IPS-11a (cell line): Measurements from ENCODE around the gene STMN3.
"Not testable (repeated sequence)": the region's sequence is repeated elsewhere in the genome, so short reads cannot be mapped to it uniquely, and the experiment has no call there.

Experiments
- H3K4me3 ChIP-seq: one replicate; pipeline ENCODE4 v1.5.1; 2013; ENCODE audit warnings: low read depth, low read length, control low read depth

The STMN3 gene

DNA sequence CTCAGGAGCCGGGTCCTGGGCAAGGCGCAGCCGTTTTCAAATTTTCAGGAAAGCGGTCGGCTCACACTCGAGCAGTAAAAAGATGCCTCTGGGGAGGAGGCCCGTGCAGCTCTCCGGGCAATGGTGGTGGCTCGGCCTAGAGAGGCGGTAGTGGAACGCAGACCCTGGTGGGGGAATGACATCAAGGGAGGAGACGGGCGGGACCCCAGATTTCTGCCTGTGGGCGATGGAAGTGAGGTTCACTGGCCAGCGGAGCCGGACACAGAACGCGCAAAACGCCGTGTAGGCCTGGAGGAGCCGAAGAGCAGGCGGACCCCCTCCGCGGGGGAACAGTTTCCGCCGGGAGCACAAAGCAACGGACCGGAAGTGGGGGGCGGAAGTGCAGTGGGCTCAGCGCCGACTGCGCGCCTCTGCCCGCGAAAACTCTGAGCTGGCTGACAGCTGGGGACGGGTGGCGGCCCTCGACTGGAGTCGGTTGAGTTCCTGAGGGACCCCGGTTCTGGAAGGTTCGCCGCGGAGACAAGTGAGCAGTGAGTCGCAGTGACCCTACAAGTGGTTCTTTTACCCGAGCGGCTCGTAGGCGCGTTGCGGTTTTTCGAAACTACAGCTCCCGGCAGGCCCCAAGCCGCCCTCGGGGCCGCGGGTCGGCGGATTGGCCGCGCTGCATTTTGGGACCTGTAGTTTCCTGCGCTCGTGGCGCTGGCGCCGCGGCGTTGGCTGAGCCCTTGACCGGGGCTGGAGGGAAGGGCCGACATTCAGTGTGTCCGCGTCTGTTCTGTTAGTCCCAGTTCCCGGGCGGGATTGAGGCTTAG, 4.9 kb upstream of the STMN3 start, which contains the start of gene RTEL1:
Gene RTEL1 (plus strand): TSS at position 376 of the 812 bp plus-strand sequence. CDS start 1,091 bp downstream, outside the sequence.
- H3K4me3 ChIP-seq, result peak within 1 kb of the TSS; percentile 95

DNA sequence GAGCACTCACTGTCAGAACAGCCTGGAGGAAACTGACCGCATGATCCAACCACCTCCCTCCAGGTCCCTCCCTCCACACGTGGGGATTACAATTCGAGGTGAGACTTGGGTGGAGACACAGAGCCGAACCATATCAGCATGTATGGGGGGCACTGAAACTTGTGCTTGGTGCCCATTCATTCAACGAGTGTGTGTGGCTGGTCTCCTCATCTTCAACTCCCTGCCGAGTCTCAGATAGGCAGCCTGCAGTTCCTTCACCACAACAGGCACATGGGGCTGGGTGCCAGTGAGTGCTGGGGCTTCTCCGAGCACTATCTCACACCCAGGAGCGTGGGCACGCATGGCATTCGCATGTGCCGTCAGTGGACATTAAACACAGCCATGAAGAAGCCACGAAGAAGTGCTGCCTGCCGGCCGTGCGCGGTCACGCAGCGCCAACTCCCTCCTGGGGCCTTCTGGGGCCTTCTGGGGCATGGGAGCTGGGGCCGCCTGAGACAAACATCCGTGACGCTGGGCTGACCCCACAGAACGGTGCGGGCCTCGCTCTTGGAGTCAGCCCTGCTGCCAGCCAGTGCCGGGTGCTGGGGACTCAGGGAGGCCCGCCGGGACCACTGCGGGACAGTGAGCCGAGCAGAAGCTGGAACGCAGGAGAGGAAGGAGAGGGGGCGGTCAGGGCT, 4.2 kb upstream of the STMN3 start:
- no peak overlapping the region for H3K4me3 ChIP-seq

DNA sequence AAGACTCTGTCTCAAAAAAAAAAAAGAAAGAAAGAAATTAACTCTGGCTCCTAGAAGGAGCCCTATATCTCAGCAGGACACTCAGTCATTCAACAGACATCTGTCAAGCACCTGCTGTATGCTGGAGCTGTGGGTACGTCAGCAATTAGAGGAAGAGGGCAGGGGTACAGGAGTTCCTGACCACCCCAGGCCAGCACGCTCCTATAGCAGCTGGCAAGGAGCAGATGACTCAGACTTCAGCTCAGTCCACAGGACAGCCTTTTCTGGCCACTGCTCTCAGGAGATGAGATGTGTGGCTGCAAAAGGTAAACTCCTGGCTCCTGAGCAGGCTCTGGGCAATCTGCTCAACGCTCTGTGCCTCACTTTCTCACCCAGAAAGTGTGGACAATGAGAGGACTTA, 3.2 kb upstream of the STMN3 start:
- H3K4me3 ChIP-seq, result no peak overlapping the region

DNA sequence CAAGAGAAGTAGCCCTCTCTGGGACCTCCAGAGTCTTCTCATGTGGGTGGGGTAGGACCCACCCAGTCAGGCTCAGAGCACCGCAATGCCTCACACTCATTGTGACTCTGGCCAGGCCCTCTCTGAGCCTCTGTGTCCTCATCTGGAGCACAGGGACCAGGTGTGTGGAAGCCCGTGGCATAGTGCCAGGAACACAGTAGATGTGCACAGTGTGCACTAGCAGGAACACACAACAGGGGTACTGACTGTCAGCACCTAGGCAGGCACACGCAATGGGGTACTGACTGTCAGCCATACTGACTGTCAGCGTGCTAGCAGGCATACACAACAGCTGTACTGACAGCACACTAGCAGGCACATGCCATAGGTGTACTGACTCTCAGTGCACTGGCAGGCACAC, 2.0 kb upstream of the STMN3 start:
- no peak overlapping the region for H3K4me3 ChIP-seq

DNA sequence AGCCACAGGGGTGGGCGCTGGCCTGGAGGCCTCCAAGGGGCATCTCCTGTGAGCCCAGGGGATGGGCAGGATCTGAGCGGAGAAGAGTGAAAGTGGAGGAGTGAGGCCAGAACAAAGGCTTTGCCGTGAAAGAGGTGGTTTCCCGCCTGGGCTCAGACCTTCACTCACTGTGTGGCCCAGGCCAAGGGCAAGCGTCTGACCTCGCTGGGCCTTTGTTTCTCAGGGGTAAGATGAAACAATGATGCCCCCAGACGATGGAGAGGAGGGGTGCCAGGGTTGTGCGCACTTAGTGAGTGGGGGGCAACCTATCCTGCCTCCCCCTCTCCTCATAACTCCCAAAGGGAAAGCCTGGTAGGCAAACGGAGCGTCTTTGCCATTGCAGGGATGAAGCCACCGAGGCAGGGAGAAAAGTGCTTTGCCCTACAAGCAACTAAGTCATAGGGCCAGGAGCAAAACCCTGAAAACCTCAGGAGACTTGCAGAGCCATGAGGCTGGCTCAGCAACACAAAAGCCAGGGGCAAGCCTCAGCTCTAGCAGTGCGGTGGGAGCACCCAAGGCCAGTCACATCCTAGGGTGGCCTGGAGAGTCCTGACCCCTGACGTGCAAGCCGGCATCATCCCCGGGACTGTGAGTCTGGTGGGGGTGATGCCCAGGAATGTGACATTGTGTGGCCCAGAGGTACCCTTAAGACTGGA, 897 bp upstream of the STMN3 start:
- H3K4me3 ChIP-seq, result peak overlapping the region; percentile 43

DNA sequence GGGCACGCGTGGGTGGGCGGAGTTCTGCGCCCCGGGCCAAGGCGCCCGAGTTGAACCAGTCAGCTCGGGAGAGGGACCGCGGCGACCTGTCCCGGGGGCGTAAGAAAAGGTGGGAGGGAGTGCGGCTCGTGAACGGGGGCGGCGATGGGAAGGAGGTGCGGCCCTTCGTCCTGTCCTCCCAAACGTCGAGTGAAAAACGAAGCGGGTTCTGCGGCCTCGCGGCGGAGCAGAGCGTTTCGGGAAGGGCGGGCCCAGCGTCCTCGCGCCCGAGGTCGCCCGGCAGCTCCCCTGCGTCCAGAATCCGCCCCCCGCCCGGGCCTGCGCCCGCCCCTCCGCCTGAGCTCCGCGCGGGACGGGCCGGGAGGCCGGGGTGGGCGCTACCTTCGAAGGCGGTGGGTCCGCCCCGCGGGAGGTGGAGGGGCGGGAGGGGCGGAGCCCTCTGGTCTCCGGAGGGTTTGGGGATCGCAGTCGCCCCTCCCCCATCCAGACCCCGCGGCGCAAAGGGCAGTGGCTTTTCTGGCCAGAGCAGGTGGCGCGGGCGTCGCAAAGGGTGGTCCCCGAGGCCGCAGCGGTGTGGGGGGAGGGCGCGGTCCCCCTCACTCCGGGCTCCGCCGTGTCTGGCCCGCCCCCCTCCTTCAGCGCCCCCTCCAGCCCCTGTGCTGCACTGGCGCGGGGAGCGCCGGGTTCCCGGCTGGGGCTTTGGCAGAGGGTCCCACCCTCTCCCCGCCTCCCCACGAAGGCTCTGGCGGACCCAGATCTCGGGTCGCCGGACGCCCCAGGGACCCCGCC, 838 bp downstream of the STMN3 start:
- H3K4me3 ChIP-seq, result peak overlapping the region; percentile 57

DNA sequence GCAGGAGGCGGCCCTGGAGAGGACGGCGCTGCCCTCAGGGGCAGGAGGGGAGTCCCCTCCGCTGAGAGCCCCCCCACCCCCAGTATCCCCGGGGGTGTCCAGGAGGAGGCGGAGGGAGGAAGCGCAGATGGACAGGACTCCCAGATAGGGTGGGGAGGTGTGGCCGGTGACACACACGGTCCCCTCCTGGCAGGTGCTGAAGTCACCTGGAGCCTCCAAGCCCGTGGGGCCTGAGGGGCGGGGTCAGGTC, 1.4 kb downstream of the STMN3 start:
- H3K4me3 ChIP-seq, result peak overlapping the region; percentile 57

DNA sequence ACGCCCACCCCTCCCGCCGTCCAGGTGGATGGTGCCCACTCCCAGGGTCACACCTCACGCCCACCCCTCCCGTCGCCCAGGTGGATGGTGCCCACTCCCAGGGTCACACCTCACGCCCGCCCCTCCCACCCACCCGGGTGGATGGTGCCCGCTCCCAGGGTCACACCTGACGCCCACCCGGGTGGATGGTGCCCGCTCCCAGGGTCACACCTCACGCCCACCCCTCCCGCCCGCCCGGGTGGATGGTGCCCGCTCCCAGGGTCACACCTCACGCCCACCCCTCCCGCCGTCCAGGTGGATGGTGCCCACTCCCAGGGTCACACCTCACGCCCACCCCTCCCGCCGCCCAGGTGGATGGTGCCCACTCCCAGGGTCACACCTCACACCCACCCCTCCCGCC, 2.7 kb downstream of the STMN3 start:
- not testable (repeated sequence) for H3K4me3 ChIP-seq

DNA sequence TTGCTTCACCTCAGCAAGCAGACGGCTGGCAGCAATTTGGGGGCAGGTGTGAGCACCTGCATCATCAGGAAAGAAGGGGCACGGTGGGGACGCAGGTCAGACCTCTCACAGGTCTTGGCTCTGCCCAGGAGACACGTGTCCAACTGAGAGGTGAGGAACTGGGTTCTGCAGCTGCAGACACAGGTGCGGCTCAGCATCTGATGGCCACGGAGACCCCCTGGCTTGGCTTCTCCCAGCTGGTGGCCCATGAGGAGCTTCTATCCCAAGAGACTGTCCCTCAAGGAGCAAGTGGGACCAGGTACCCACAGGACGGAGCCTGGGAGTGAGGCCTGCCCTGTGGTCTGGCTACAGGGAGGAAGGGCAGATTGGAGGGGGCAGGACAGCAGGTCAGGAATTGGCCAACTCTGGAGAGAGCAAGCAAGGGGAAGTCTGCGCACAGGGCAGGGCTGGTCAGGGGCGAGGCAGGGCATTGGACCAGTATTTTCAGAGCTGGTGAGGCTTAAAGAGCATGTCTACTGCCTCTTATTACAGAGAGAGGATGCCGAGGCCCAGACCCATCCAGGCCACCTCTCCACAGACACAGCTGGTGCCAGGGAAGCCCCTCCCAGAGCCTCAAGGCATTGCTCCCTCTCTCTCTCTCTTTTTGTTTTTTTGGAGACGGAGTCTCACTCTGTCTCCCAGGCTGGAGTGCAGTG, 4.2 kb downstream of the STMN3 start:
- no peak overlapping the region for H3K4me3 ChIP-seq

DNA sequence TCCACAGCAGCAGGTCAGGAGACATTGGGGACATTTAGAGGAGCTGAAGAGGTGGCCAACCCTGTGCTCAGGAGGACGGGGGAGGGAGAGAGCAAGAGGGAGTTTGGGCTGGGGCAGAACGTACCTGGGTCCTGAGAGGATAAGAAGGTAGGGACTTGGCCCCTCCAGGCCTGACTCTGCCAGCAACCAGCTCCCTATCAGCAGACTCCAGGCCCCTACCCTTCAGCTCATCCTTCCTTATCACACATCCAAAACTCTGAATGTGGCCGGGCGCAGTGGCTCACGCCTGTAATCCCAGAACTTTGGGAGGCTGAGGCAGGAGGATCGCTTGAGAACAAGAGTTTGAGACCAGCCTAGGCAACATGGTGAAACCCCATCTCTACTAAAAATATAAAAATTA, 5.0 kb downstream of the STMN3 start:
- no peak overlapping the region for H3K4me3 ChIP-seq

DNA sequence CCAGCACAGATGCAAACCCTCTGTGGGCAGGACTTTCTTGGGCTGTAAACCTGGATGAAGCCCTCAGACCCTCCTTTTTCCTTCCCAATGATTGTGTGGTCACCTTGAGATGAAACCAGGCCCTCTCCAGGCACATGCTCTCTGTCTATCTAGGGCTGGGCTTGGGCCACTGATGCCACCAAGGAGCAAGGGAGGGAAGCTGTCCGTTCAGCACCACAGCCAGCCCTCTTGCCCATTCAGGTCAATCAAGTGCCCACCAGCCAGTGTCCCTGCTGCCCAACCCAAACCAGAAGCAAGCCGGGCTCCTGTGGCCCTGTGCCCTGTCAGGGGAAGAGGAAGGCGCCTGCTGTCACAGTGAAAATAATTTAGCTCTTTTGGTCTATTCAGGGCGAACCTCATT, 8.0 kb downstream of the STMN3 start:
- H3K4me3 ChIP-seq, result no peak overlapping the region

DNA sequence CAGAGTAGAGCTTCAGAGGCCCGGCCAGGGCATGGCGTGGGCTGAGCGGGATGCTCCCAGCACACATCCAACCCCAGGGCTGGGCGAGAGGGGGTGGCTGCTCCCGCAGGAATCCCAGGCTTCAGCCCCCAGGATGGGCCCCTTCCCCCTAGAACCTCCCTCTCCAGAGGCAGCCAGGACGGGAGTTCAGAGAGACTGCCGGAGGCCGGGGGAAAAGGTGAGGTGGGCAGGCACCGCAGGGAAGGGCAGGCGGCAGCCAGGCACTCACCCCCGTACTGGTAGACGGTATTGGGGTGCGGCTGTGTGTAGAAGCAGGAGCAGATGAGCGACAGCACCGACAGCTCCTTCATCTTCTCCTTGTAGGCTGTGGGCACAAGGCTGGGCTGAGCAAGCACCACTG, 9.3 kb downstream of the STMN3 start:
- H3K4me3 ChIP-seq, result no peak overlapping the region

DNA sequence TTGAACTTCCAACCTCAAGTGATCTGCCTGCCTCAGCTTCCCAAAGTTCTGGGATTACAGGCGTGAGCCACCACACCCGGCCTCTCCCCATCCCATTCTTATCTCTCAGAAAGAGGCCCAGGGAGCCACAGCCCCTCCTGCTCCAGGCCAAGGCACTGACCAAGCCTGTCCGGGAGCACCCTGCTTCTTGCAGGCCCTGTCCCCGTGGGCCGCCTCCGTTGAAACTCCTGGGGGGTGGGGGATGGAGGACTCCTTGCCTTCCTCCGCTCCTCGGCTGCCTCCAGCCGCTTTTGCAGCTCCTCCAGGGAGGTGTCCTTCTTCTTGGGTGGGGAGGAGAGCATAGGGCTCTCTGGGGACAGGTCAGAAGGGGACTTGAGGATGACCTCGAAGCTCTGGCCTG, 9.7 kb downstream of the STMN3 start:
- no peak overlapping the region for H3K4me3 ChIP-seq

DNA sequence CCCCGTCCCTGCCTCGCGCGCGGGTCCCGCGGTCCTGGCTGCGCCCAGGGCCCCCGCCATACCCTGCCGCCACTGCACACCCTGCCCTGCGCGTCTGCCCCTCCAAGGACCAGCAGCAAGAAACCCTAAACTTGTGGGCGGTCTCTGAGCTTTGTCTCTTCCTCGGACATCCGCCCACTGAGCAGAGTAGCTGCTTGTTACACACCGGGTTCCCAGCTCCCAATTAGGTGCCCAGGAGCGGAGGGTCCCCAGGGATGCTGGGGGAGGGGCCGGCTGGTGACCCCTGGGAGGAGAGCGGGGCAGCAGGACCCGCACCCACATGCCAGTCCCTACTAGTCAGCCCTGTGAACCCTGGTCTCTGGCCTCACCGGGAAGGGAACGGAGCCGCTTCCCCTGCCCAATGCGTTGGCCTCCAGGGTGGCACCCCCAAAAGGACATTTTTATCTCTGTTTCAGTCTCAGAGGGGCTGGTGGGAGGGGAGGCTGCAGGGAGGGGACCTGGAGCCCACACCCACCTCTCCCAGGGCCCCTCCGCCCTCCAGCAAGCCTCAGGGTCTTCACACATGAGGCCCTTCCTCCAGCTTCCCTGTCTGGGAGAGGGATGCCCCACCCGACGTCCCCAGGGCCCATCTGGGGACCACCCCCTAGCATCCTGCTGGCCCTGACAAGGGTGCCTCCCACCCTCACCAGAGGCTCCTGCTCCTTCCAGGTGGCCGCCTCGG, 10.5 kb downstream of the STMN3 start:
- peak overlapping the region; percentile 56 for H3K4me3 ChIP-seq

DNA sequence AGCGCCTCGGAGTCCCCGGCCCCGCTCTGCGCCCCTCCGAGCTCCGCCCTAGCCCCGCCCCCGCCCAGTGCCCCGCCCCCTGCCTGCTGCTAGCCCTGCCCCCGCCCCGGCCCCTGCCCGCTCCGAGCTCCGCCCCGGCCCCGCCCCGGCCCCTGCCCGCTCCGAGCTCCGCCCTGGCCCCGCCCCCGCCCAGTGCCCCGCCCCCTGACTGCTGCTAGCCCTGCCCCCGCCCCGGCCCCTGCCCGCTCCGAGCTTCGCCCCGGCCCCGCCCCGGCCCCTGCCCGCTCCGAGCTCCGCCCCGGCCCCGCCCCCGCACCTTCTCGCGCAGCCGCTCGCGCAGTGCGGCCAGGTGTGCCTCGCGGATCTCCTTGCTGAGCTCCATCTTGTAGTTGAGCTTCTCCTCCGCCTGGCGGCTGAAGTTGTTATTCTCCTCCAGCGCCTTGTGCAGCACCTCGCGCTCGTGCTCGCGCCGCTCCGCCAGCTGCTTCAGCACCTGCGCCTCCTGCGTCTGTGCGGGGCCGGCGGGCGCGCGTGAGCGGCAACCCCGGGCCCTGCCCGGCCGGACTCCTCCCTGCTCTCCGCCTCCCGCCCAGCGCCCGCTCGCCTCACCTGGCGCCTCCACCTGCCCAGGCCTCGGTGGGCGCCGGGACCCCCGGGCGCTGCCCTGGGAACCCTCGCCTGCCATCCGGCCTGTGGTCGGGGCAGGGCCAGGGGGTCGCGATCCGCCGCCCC, 11.3 kb downstream of the STMN3 start:
- H3K4me3 ChIP-seq, result peak overlapping the region; percentile 56

DNA sequence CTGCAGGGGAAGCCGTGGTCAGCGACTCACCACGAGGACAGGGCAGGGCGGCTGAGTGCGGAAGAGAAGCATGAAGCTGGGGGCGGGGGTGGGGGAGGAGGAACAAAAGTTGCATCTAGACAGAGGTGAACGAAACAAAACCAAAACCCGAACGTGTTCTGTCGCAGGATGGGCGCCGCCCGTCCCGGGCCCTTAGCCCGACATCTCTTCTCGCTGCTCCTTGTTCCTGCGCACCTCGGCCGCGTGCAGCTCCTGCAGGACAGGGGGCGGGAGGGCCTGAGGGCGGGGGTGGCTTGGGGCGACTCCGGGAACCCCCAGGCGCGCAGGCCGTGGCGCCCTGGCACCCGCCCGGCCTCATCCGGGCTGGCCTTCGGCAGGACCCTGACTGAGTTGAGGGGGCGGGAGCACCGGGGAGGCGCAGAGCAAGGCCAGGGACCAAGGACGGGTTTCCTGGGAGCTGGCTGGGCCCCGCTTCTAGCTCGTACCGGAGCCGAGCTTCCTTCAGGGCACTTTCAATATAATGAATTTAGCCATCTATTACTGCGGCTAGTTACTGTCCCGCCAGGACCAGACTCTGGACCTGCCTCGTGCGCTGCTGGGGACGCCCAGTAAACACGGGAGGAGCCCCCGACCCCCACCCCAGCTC, 12.0 kb downstream of the STMN3 start:
- H3K4me3 ChIP-seq, result peak overlapping the region; percentile 27

DNA sequence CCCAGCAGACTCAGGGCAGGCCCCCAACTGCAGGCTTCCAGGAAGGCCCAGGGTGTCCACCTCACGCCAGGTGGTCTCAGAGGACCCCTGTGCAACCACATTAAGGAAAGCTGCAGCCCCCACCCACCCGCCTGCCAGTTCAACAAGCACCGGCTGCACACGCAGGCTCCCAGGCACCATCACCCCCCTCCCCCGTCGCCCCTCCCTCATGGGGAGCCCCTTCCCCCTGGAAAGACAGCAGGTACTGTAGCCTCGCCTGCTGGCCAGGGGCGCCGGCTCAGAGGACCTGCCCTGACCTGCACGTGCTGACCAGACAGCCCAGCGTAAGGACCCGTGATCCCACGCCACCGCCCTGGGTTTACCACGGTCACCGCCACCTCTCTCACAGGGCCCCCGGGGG, 12.5 kb downstream of the STMN3 start:
- H3K4me3 ChIP-seq, result not testable (repeated sequence)

DNA sequence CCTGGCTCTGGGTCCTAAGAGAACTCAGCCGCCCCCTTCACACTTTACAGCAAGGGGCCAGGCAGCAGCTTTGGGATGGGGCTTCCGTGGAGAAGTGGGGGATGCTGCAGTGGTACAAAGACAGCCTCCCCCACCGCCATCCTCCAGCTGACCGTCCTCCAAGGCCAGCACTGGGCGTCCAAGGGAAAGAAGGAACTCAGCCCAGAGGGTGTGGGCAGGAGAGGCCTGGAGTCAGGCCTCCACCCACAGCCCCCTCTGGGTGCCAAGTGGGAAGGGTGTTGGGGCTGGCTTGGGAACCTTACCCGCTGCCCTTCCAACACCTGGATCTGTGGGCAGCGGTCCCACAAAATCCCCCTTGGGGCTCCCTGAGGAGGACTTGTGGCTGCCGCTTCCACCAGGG, 13.1 kb downstream of the STMN3 start:
- H3K4me3 ChIP-seq, result no peak overlapping the region
